A673 (cell line): ENCODE data around the gene TMEM184A. TPM values are rescaled to one million over a fixed set of nuclear protein-coding genes. Genes with fewer than 3 reads are reported as not detected.

Experiments
- BruUV-seq: library from RNA; stranded (reverse); fragments of 400-500 nt; replicated peaks from 2 replicates; lab custom pipeline; 2021; lab: Mats Ljungman, UMichigan
- CTCF ChIA-PET: fragments of 300-600 bp; sonication (Branson Sonifier 250); formaldehyde crosslinking; loops from one replicate; lab custom pipeline; 2022; ENCODE audit warnings: antibody characterized with exemption; lab: Charles Lee
- POLR2A ChIA-PET: fragments of 300-600 bp; sonication (Branson Sonifier 250); formaldehyde crosslinking; loops from one replicate; lab custom pipeline; 2022; ENCODE audit warnings: antibody characterized with exemption; ENCODE audit not compliant: low non-redundant PET; lab: Charles Lee
- DNase-seq: peaks from one replicate; pipeline ENCODE4 v3.0.0-alpha.2; 2015; ENCODE audit warnings: low spot score
- H3K27ac ChIP-seq: fragments of 200-600 bp; sonication (generic); 2 replicates; pipeline ENCODE4 v1.5.1; 2016; ENCODE audit warnings: mixed run types, low read depth, mild to moderate bottlenecking, mixed read lengths, antibody characterized with exemption, low read length; ENCODE audit not compliant: poor library complexity, severe bottlenecking
- H3K27me3 ChIP-seq: fragments of 200-600 bp; sonication (generic); replicated peaks from 2 replicates; pipeline ENCODE4 v1.6.1; 2017; ENCODE audit warnings: mixed run types, low read depth, mild to moderate bottlenecking, mixed read lengths, antibody characterized with exemption, low read length; ENCODE audit not compliant: insufficient read depth, poor library complexity
- H3K36me3 ChIP-seq: fragments of 200-600 bp; sonication (generic); 2 replicates; pipeline ENCODE4 v1.6.1; 2016; ENCODE audit warnings: mixed run types, mild to moderate bottlenecking, mixed read lengths, antibody characterized with exemption, low read length; ENCODE audit not compliant: insufficient read depth, poor library complexity, severe bottlenecking
- H3K4me1 ChIP-seq: fragments of 200-600 bp; sonication (generic); 2 replicates; pipeline ENCODE4 v1.6.1; 2017; ENCODE audit warnings: mixed run types, mild to moderate bottlenecking, mixed read lengths, antibody characterized with exemption, low read length; ENCODE audit not compliant: insufficient read depth, poor library complexity, severe bottlenecking
- H3K4me3 ChIP-seq: fragments of 200-600 bp; sonication (generic); 2 replicates; pipeline ENCODE4 v1.5.1; 2016; ENCODE audit warnings: low read depth, mixed run types, mild to moderate bottlenecking, mixed read lengths, low read length; ENCODE audit not compliant: poor library complexity, severe bottlenecking
- H3K9me3 ChIP-seq: fragments of 200-600 bp; sonication (generic); 2 replicates; pipeline ENCODE4 v1.6.1; 2016; ENCODE audit warnings: mixed run types, low read depth, mild to moderate bottlenecking, mixed read lengths, antibody characterized with exemption, low read length; ENCODE audit not compliant: poor library complexity, severe bottlenecking
- CTCF ChIP-seq: fragments of 300-800, 200-600 bp; sonication (generic); conservative IDR thresholded peaks from 2 replicates; pipeline ENCODE4 v1.5.1; 2017; ENCODE audit warnings: low read depth, mild to moderate bottlenecking, antibody characterized with exemption, low read length, moderate library complexity, mixed read lengths
- EZH2 ChIP-seq: fragments of 200-600 bp; sonication (generic); IDR thresholded peaks from 2 replicates; pipeline ENCODE4 v1.6.1; 2017; ENCODE audit warnings: borderline replicate concordance, low read depth, mild to moderate bottlenecking, mixed read lengths, antibody characterized with exemption, low read length; ENCODE audit not compliant: poor library complexity, severe bottlenecking
- intact Hi-C: fragments of 100-400 bp; cut with micrococcal nuclease; formaldehyde crosslinking; loops from one replicate; pipeline ENCODE4 v1.10.0; 2022; ENCODE audit not compliant: unreplicated experiment
- total RNA-seq: library from RNA; stranded (reverse); gene quantifications from 2 replicates; pipeline ENCODE4 v1.2.3, GENCODE V29; 2021

TMEM184A gene
- total RNA-seq, 1 experiment from 2014 or later = not detected

GRCh38 chr7:1529383-1530116, 26.5 kb downstream of the TMEM184A start:
- BruUV-seq = no TSS peak
- H3K27ac ChIP-seq = no peak overlapping the region
- peak overlapping the region; percentile 52 for H3K4me3 ChIP-seq
- H3K36me3 ChIP-seq = no peaks in the 10 kb centered on the region
- peaks cover 29% of the 10 kb centered on the region for H3K4me1 ChIP-seq
- TF ChIP-seq CTCF (no peak), EZH2 (no peak)
- CTCF ChIA-PET = no interaction called here
- POLR2A ChIA-PET = no interaction called here
- no peak for DNase-seq
- H3K27me3 ChIP-seq = no peaks in the 10 kb centered on the region
- H3K9me3 ChIP-seq = no peaks in the 10 kb centered on the region
- intact Hi-C loops = no loop called here

GRCh38 chr7:1526271-1526754, 29.7 kb downstream of the TMEM184A start:
- CTCF ChIA-PET = no interaction called here

GRCh38 chr7:1525409-1525808, 30.6 kb downstream of the TMEM184A start:
- H3K36me3 ChIP-seq = no peaks in the 10 kb centered on the region
- no TSS peak for BruUV-seq
- H3K9me3 ChIP-seq = no peaks in the 10 kb centered on the region
- intact Hi-C loops = no loop called here
- H3K27me3 ChIP-seq = no peaks in the 10 kb centered on the region
- no peak overlapping the region for H3K27ac ChIP-seq
- H3K4me3 ChIP-seq = no peak overlapping the region
- H3K4me1 ChIP-seq = peaks cover 10% of the 10 kb centered on the region
- ChIA-PET CTCF (no interaction called here), POLR2A (no interaction called here)
- TF ChIP-seq CTCF (no peak), EZH2 (no peak)
- no peak for DNase-seq

More at GRCh38 chr7:1526271-1526754, 29.7 kb downstream of the TMEM184A start:
- no TSS peak for BruUV-seq
- H3K27me3 ChIP-seq = no peaks in the 10 kb centered on the region
- H3K4me1 ChIP-seq = peaks cover 11% of the 10 kb centered on the region
- no peak for TF ChIP-seq CTCF
- no peak for TF ChIP-seq EZH2
- intact Hi-C loops = no loop called here
- H3K4me3 ChIP-seq = no peak overlapping the region
- POLR2A ChIA-PET = no interaction called here
- no peak overlapping the region for H3K27ac ChIP-seq
- no peaks in the 10 kb centered on the region for H3K36me3 ChIP-seq
- H3K9me3 ChIP-seq = no peaks in the 10 kb centered on the region
- peak; percentile 53 for DNase-seq
